ENCODE results near the gene CLSTN1. TPM values are rescaled to one million over a fixed set of nuclear protein-coding genes. Genes with fewer than 3 reads are reported as not detected.

The CLSTN1 gene
- total and polyA plus RNA-seq, 10 of the 15 experiments (the other 5 are each of a cell fraction or from before 2014, with no cell fraction given): 2.7 to 64.4 (median 23.2) TPM

DNA sequence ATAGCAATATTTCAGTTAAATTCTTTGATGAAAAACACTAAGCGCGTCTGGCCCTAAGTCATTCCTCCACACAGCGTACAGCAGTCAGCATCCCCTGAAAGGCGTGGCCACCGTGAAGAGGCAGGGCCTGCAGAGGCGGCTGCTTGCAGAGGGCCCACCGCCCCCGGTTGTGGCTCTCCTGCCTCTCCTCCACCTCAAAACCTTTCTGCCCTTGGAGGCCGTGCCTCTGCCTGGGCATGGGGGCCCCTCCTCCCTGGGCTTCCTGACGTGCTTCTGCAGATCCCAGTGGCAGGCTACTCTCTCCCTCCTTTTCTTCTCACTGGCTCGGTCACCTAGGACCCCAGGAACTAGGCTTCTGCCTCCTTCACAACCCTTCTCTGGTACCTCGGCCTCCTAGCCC, 16.2 kb downstream of the CLSTN1 start:
- Histone ChIP-seq H3K79me2 (ENCODE audit: control insufficient read depth, insufficient read depth, low read length) (peaks cover 52% of the 10 kb centered on the region), H3K4me1 (ENCODE audit: control insufficient read depth, insufficient read depth, low read length) (peaks cover 6% of the 10 kb centered on the region), H3K36me3 (ENCODE audit: control insufficient read depth in 2 of 2, insufficient read depth in 2 of 2, low read length in 1 of 2) (peaks cover 0 to 6% of the 10 kb centered on the region in 2 experiments; a peak in 2 of 4 replicates), H2AFZ (ENCODE audit: control insufficient read depth, low read depth, low read length) (no peak overlapping the region), H3K4me2 (ENCODE audit: control insufficient read depth, insufficient read depth) (no peak overlapping the region), H3K27ac (ENCODE audit: control insufficient read depth, insufficient read depth) (no peak overlapping the region), H3K9me3 (replicated peaks; ENCODE audit: control insufficient read depth, insufficient read depth, low read length) (no peaks in the 10 kb centered on the region), H4K20me1 (ENCODE audit: control insufficient read depth, insufficient read depth) (no peaks in the 10 kb centered on the region; the same call in 1 of the 2 replicates), H3K9ac (ENCODE audit: control insufficient read depth, insufficient read depth, low read length) (no peak overlapping the region), H3K27me3 (replicated peaks in 1 of 2; ENCODE audit: control insufficient read depth in 2 of 2, insufficient read depth in 2 of 2, low read length in 1 of 2) (no peaks in the 10 kb centered on the region), H3K4me3 (no peak overlapping the region)
- RAD21 ChIA-PET (ENCODE audit: unreplicated experiment): no interaction called here
- DNase-seq (ENCODE audit: low read depth, low spot score): no peak
- FAIRE-seq: no peak
- POLR2A ChIA-PET: no interaction called here
- BruUV-seq (replicated peaks): no TSS peak
- SMC1A ChIA-PET (ENCODE audit: uncharacterized antibody, unreplicated experiment): no interaction called here
- intact Hi-C loops (cut with micrococcal nuclease; ENCODE audit: unreplicated experiment) (no loop called here), in situ Hi-C loops (cut with MboI) (no loop called here)
- CTCF ChIA-PET: no interaction called here
- 79% methylated on average over 12 of the region's 12 CpGs for WGBS (ENCODE audit: insufficient coverage, insufficient replicate concordance, low lambda C conversion rate, missing lambda C conversion rate)
- no peak for ATAC-seq
- TF ChIP-seq ASH2L (IDR thresholded peaks at IDR 0.05; ENCODE audit: borderline replicate concordance, low read depth): no peak
- TF ChIP-seq, protein P1, sequence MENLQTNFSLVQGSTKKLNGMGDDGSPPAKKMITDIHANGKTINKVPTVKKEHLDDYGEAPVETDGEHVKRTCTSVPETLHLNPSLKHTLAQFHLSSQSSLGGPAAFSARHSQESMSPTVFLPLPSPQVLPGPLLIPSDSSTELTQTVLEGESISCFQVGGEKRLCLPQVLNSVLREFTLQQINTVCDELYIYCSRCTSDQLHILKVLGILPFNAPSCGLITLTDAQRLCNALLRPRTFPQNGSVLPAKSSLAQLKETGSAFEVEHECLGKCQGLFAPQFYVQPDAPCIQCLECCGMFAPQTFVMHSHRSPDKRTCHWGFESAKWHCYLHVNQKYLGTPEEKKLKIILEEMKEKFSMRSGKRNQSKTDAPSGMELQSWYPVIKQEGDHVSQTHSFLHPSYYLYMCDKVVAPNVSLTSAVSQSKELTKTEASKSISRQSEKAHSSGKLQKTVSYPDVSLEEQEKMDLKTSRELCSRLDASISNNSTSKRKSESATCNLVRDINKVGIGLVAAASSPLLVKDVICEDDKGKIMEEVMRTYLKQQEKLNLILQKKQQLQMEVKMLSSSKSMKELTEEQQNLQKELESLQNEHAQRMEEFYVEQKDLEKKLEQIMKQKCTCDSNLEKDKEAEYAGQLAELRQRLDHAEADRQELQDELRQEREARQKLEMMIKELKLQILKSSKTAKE (IDR thresholded peaks at IDR 0.05; ENCODE audit: low read depth, poor library complexity, severe bottlenecking): no peak
- TF ChIP-seq, protein P2, sequence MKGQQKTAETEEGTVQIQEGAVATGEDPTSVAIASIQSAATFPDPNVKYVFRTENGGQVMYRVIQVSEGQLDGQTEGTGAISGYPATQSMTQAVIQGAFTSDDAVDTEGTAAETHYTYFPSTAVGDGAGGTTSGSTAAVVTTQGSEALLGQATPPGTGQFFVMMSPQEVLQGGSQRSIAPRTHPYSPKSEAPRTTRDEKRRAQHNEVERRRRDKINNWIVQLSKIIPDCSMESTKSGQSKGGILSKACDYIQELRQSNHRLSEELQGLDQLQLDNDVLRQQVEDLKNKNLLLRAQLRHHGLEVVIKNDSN (IDR thresholded peaks at IDR 0.05; ENCODE audit: borderline replicate concordance, extremely low read length, insufficient read depth, low read depth, low read length): no peak
- TF ChIP-seq WRNIP1 (IDR thresholded peaks at IDR 0.05; ENCODE audit: borderline replicate concordance, low read depth, low read length): no peak
- no peak for TF ChIP-seq EZH2 (IDR thresholded peaks at IDR 0.05; ENCODE audit: borderline replicate concordance, control insufficient read depth, low read depth, low read length)
- TF ChIP-seq, protein P3, sequence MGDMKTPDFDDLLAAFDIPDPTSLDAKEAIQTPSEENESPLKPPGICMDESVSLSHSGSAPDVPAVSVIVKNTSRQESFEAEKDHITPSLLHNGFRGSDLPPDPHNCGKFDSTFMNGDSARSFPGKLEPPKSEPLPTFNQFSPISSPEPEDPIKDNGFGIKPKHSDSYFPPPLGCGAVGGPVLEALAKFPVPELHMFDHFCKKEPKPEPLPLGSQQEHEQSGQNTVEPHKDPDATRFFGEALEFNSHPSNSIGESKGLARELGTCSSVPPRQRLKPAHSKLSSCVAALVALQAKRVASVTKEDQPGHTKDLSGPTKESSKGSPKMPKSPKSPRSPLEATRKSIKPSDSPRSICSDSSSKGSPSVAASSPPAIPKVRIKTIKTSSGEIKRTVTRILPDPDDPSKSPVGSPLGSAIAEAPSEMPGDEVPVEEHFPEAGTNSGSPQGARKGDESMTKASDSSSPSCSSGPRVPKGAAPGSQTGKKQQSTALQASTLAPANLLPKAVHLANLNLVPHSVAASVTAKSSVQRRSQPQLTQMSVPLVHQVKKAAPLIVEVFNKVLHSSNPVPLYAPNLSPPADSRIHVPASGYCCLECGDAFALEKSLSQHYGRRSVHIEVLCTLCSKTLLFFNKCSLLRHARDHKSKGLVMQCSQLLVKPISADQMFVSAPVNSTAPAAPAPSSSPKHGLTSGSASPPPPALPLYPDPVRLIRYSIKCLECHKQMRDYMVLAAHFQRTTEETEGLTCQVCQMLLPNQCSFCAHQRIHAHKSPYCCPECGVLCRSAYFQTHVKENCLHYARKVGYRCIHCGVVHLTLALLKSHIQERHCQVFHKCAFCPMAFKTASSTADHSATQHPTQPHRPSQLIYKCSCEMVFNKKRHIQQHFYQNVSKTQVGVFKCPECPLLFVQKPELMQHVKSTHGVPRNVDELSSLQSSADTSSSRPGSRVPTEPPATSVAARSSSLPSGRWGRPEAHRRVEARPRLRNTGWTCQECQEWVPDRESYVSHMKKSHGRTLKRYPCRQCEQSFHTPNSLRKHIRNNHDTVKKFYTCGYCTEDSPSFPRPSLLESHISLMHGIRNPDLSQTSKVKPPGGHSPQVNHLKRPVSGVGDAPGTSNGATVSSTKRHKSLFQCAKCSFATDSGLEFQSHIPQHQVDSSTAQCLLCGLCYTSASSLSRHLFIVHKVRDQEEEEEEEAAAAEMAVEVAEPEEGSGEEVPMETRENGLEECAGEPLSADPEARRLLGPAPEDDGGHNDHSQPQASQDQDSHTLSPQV (IDR thresholded peaks at IDR 0.05): no peak
- TF ChIP-seq, protein P4, sequence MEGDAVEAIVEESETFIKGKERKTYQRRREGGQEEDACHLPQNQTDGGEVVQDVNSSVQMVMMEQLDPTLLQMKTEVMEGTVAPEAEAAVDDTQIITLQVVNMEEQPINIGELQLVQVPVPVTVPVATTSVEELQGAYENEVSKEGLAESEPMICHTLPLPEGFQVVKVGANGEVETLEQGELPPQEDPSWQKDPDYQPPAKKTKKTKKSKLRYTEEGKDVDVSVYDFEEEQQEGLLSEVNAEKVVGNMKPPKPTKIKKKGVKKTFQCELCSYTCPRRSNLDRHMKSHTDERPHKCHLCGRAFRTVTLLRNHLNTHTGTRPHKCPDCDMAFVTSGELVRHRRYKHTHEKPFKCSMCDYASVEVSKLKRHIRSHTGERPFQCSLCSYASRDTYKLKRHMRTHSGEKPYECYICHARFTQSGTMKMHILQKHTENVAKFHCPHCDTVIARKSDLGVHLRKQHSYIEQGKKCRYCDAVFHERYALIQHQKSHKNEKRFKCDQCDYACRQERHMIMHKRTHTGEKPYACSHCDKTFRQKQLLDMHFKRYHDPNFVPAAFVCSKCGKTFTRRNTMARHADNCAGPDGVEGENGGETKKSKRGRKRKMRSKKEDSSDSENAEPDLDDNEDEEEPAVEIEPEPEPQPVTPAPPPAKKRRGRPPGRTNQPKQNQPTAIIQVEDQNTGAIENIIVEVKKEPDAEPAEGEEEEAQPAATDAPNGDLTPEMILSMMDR (IDR thresholded peaks at IDR 0.05 in 2 of 3, conservative IDR thresholded peaks at IDR 0.05 in 1 of 3; ENCODE audit: control insufficient read depth in 2 of 3, extremely low read depth in 1 of 3, insufficient read depth in 1 of 3, low read depth in 3 of 3, low read length in 3 of 3): no peak
- no peak for TF ChIP-seq SMC3 (IDR thresholded peaks at IDR 0.05; ENCODE audit: borderline replicate concordance, low read length)
- TF ChIP-seq KLF5 (IDR thresholded peaks at IDR 0.05; ENCODE audit: partially characterized antibody): no peak
- TF ChIP-seq HDAC2 (IDR thresholded peaks at IDR 0.05): no peak
- TF ChIP-seq, protein P5, sequence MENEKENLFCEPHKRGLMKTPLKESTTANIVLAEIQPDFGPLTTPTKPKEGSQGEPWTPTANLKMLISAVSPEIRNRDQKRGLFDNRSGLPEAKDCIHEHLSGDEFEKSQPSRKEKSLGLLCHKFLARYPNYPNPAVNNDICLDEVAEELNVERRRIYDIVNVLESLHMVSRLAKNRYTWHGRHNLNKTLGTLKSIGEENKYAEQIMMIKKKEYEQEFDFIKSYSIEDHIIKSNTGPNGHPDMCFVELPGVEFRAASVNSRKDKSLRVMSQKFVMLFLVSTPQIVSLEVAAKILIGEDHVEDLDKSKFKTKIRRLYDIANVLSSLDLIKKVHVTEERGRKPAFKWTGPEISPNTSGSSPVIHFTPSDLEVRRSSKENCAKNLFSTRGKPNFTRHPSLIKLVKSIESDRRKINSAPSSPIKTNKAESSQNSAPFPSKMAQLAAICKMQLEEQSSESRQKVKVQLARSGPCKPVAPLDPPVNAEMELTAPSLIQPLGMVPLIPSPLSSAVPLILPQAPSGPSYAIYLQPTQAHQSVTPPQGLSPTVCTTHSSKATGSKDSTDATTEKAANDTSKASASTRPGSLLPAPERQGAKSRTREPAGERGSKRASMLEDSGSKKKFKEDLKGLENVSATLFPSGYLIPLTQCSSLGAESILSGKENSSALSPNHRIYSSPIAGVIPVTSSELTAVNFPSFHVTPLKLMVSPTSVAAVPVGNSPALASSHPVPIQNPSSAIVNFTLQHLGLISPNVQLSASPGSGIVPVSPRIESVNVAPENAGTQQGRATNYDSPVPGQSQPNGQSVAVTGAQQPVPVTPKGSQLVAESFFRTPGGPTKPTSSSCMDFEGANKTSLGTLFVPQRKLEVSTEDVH (IDR thresholded peaks at IDR 0.05; ENCODE audit: low read depth, partially characterized antibody): no peak
